WTC11 (cell line): ENCODE data around the gene GHRL.

Source experiments
- ARID4B ChIP-seq: sonication (generic); formaldehyde crosslinking; IDR thresholded peaks from 2 replicates; pipeline ENCODE4 v1.8.0; 2023; ENCODE audit warnings: missing genetic modification reagents, mild to moderate bottlenecking, borderline replicate concordance
- CTCF ChIP-seq: fragments of 200-600 bp; IDR thresholded peaks from 2 replicates; pipeline ENCODE4 v1.8.0; 2022; ENCODE audit warnings: antibody characterized with exemption
- E2F4 ChIP-seq: sonication (generic); formaldehyde crosslinking; IDR thresholded peaks from 2 replicates; pipeline ENCODE4 v1.8.1; 2022; ENCODE audit warnings: low read depth, mild to moderate bottlenecking, moderate library complexity, missing genetic modification reagents, borderline replicate concordance
- EMX1 ChIP-seq: fragments of 250-450 bp; sonication (Bioruptor Pico); IDR thresholded peaks from 2 replicates; pipeline ENCODE4 v1.8.0; 2021; ENCODE audit warnings: mild to moderate bottlenecking
- GABPB1 ChIP-seq: sonication (generic); formaldehyde crosslinking; IDR thresholded peaks from 2 replicates; pipeline ENCODE4 v1.8.1; 2023; ENCODE audit warnings: mild to moderate bottlenecking, missing genetic modification reagents
- MYBL2 ChIP-seq: sonication (generic); formaldehyde crosslinking; IDR thresholded peaks from 2 replicates; pipeline ENCODE4 v1.8.1; 2023; ENCODE audit warnings: mild to moderate bottlenecking, moderate library complexity, missing genetic modification reagents

GRCh38 chr3:10310578-10310977 is 17.8 kb upstream of the GHRL start:
- no peak for TF ChIP-seq EMX1 (CRISPR knock-in tag)
- TF ChIP-seq ARID4B (CRISPR knock-in tag): no peak
- TF ChIP-seq CTCF: no peak
- no peak for TF ChIP-seq GABPB1 (CRISPR knock-in tag)
- no peak for TF ChIP-seq MYBL2 (CRISPR knock-in tag)
- no peak for TF ChIP-seq E2F4 (CRISPR knock-in tag)
